Stimulated activated effector memory CD8-positive, alpha-beta T cell treated with anti-CD3 and anti-CD28 coated beads, Interleukin-12 subunit alpha, Interleukin-12 subunit beta, amount 100 ng/mL, for 72 hours (primary cell): ENCODE data around the gene LYVE1.
A peak's percentile ranks its signal among the peaks of the same experiment; 100 is the strongest.

Experiments used
- ATAC-seq: fragments of 150-1000 bp; cut with Tn5 transposase; 2 replicates; pipeline ENCODE4 v1.10.0; 2021
- DNase-seq, 2 donors: peaks; one replicate each; pipeline ENCODE4 v3.0.0; 2021 to 2022; ENCODE audit warnings: low spot score in 2 of 2
- H3K27ac Mint-ChIP-seq: one replicate; pipeline ENCODE4 v1.8.0; 2022; ENCODE audit warnings: mild to moderate bottlenecking, mixed read lengths
- H3K36me3 Mint-ChIP-seq: one replicate; pipeline ENCODE4 v1.8.0; 2022; ENCODE audit warnings: mild to moderate bottlenecking, mixed read lengths
- H3K4me1 Mint-ChIP-seq: one replicate; pipeline ENCODE4 v1.8.0; 2022; ENCODE audit warnings: mixed read lengths
- H3K4me3 Mint-ChIP-seq: one replicate; pipeline ENCODE4 v1.8.0; 2022; ENCODE audit warnings: mild to moderate bottlenecking, mixed read lengths
- H3K9me3 Mint-ChIP-seq: one replicate; pipeline ENCODE4 v1.8.0; 2022; ENCODE audit warnings: mixed read lengths

Gene LYVE1

DNA sequence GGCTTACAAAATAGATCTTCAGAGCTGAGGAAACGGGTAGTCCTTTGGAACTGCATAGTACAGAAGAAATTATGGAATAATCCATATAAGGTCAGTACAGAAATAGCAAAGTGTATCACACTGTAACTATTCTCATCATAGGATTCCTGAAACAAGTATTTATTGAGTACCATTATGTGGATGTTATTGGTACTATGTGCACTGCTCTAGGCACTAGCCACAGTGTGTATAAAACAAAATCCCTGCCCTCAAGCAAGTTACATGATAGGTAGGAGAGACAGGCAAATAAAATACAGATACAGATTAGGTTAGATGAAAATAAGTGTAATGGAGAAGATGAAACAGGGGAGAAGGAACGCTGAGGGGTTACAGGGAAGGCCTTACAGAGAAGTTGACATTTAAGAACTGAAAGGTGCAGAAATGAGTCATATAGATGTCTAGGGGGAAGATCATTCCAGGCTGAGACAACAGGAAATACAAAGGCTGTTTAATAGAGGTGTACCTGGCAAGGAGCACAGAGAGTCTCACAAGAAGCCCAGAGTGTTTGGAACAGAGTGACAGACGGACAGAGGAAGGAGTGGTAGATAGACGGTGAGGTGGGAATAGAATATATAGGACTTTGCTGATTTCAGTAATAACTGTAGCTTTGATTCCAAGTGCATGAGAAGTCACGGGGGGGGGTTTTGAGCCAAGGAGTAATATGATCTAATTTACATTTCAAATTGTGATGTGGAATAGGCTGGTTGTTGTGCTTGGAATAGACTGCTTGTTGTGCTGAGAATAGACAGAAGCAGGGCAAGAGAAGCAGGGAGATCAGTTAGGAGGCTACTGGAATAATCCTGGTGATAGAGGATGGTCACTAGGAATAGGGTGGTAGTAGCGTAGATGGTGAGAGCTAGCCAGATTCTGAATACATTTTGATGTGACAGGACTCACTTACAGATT, 41.2 kb downstream of the LYVE1 start:
- Mint-ChIP-seq H3K27ac (peak overlapping the region; percentile 4), H3K36me3 (peaks cover 43% of the 10 kb centered on the region), H3K4me1 (peaks cover 13% of the 10 kb centered on the region), H3K9me3 (no peaks in the 10 kb centered on the region), H3K4me3 (no peak overlapping the region)
- ATAC-seq (peak; percentile 84), DNase-seq (no peak)

DNA sequence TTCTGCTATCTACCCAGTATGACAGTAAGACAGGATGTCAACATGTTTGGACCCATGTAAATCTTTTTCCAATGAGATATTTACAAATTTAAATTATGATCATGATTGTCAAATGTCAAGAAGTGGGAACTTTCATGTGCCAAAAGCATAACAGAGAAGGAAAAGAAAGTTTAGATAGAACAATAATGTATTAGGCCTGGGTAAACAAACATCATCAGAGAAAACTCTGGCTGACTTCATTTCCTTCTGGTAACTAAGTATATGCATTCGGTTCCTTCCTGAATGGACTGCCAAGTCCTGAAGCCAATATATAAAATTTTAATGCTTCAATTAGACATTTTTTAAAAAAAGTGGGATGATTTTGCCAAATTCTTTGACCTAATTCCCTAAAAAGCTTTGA, 44.0 kb downstream of the LYVE1 start:
- Mint-ChIP-seq H3K4me1 (peaks cover 13% of the 10 kb centered on the region), H3K9me3 (no peaks in the 10 kb centered on the region), H3K27ac (no peak overlapping the region), H3K36me3 (peaks cover 42% of the 10 kb centered on the region), H3K4me3 (no peak overlapping the region)
- ATAC-seq (no peak), DNase-seq (no peak)

DNA sequence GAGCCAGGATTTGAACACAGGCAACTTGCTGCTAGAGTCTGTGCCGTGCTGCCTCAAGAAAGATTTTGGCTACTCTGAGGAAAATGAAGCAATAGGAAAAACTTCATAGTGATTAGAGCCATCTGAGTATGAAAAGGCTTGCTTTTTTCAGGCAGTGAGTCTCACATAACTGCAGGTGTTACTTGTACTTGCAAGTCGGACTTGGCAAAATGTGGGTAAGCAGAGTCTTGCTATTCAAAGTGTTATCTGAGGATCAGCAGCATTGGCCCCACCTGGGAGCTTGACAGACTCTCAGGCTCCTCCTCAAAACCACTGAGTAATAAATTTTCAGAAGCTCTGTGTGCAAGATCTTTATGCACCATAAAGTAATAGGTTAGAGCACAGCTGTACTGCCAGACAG, 45.5 kb downstream of the LYVE1 start:
- ATAC-seq = no peak
- H3K36me3 Mint-ChIP-seq = peaks cover 50% of the 10 kb centered on the region
- no peak overlapping the region for H3K4me3 Mint-ChIP-seq
- DNase-seq = no peak
- no peak overlapping the region for H3K27ac Mint-ChIP-seq
- no peaks in the 10 kb centered on the region for H3K9me3 Mint-ChIP-seq
- H3K4me1 Mint-ChIP-seq = peaks cover 13% of the 10 kb centered on the region

DNA sequence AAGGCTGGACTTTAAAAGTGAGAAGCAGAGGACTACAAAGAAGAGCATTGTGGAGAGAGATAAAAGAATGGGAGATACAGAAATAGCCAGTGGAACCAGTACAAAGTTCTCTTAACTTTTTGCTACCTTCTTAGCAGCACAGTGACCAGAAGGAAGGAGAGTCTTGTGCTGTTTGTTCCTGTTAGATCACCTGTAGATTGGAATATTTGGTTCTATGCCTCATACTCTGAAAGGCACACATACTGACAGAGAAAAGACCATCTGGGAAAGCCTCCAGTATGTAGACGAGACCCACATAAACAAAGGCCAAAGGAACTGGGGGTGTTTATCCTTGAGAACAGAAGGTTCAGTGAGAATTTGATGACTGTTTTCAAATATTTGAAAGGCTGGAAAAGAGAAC, 46.2 kb downstream of the LYVE1 start:
- DNase-seq (no peak), ATAC-seq (no peak)
- Mint-ChIP-seq H3K4me1 (peaks cover 8% of the 10 kb centered on the region), H3K36me3 (peaks cover 57% of the 10 kb centered on the region), H3K27ac (no peak overlapping the region), H3K4me3 (no peak overlapping the region), H3K9me3 (no peaks in the 10 kb centered on the region)

DNA sequence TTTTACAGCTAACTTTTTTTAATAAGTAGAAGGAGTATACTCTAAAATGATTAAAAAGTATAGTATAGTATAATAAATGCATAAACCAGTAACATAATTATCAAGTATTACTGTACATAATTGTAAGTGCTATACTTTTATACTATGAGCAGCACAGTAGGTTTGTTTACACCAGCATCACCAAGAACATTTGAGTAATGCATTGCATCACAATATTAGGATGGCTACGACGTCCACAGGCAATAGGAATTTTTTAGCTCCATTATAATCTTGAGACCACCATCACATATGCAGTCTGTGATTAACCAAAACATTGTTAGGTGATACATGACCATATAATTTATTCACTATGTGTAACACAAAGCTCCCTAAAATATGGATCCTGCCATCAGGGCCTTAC, 47.9 kb downstream of the LYVE1 start:
- no peaks in the 10 kb centered on the region for H3K9me3 Mint-ChIP-seq

DNA sequence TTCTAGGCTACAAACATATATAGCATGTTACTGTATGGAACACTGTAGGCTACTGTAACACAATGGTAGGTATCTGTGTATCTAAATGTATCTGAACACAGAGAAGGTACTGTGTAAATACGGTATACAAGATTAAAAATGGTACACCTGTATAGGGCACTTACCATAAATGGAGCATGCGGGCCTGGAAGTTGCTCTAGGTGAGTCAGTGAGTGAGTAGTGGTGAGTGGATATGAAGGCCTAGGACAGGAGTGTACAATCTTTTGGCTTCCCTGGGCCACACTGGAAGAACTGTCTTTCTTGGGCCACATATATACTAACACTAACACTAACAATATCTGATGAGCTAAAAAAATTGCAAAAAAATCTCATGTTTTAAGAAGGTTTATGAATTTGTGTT, 48.8 kb downstream of the LYVE1 start:
- DNase-seq (no peak), ATAC-seq (no peak)
- H3K36me3 Mint-ChIP-seq = peaks cover 72% of the 10 kb centered on the region
- no peak overlapping the region for H3K4me3 Mint-ChIP-seq
- no peak overlapping the region for H3K27ac Mint-ChIP-seq
- H3K9me3 Mint-ChIP-seq = no peaks in the 10 kb centered on the region
- H3K4me1 Mint-ChIP-seq = no peaks in the 10 kb centered on the region

More for the DNA sequence above, 47.9 kb downstream of the LYVE1 start:
- no peak overlapping the region for H3K4me3 Mint-ChIP-seq
- peaks cover 72% of the 10 kb centered on the region for H3K36me3 Mint-ChIP-seq
- ATAC-seq (no peak), DNase-seq (no peak)
- no peak overlapping the region for H3K27ac Mint-ChIP-seq
- H3K4me1 Mint-ChIP-seq = no peaks in the 10 kb centered on the region

DNA sequence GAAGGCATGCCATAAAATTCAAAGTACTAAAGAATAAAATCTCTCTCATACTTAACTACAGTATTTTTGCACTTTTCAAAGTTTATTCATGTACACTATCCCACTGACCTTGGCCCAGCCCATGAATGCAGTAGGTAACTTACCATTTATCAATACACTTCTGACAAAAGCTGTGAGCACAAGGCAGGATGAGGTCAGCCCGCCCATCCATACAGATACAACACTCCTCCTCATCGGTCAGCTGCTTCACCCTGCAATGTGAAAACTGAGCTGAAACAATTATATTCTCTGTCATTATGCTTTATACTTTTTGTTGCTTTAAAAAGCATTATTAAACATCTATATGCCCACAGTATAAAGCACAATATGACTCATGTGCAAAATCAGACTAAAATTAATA, 49.6 kb downstream of the LYVE1 start:
- Mint-ChIP-seq H3K36me3 (peaks cover 73% of the 10 kb centered on the region), H3K27ac (no peak overlapping the region), H3K9me3 (no peaks in the 10 kb centered on the region), H3K4me1 (no peaks in the 10 kb centered on the region), H3K4me3 (no peak overlapping the region)
- ATAC-seq = no peak
- no peak for DNase-seq

DNA sequence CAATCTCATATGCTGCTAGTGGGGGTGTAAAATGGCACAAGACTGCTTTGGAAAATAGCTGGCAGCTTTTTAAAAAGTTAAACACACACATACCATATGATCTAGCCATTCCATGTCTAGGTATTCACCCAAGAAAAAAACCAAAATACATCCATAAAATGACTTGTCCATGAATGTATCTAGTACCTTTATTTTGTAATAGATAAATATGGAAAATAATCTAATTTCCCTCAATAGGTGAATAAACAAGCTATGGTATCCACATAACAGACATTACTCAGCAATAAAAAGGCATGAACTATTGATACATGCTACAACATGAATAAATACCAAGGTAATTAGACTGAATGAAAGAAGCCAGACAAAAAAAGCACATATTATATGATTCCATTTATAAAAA, 50.3 kb downstream of the LYVE1 start:
- no peak overlapping the region for H3K27ac Mint-ChIP-seq
- H3K9me3 Mint-ChIP-seq = no peaks in the 10 kb centered on the region
- DNase-seq (no peak), ATAC-seq (no peak)
- H3K4me1 Mint-ChIP-seq = no peaks in the 10 kb centered on the region
- no peak overlapping the region for H3K4me3 Mint-ChIP-seq
- peaks cover 75% of the 10 kb centered on the region for H3K36me3 Mint-ChIP-seq

DNA sequence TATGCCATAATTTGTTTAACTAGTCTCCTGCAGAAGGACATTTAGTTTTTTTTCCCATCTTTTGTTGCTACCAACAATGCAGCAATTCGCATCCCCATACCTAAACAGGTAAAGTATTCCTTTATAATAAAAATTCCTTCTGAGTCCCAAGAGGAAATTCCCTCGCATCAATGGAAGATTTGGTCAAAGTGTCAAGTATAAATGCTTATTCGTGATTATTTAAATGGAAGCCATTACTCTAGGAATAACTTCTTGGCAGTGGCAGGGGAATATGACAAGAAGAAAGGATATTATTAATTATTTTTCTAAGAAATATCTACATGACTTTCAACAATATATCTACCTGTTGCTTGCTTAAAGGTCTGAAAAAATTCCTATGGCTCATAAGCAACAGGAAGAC, 53.0 kb downstream of the LYVE1 start:
- no peaks in the 10 kb centered on the region for H3K4me1 Mint-ChIP-seq
- no peaks in the 10 kb centered on the region for H3K9me3 Mint-ChIP-seq
- H3K4me3 Mint-ChIP-seq = no peak overlapping the region
- ATAC-seq (no peak), DNase-seq (no peak)
- peak overlapping the region; percentile 36 for H3K27ac Mint-ChIP-seq
- H3K36me3 Mint-ChIP-seq = peaks cover 75% of the 10 kb centered on the region

DNA sequence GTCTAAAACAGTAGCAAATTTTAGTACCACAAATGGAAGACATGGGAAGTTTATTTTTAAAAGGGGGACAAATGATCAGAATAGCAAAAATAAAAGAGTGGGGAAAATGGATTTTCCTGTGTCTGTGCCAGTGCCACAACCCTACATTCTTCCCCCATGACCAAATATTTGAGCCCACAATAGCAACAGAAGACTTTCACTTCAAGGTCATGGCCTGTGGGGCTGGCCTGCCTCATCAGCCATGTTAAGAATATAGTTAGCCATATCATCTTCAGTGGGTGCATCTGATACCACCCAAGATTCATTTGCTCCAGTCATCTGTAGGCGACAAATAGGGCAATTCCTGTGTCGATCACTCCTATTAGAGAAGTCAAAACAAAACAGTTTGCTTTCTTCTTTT, 53.8 kb downstream of the LYVE1 start:
- ATAC-seq (no peak), DNase-seq (no peak)
- Mint-ChIP-seq H3K9me3 (no peaks in the 10 kb centered on the region), H3K36me3 (peaks cover 73% of the 10 kb centered on the region), H3K4me3 (no peak overlapping the region), H3K4me1 (no peaks in the 10 kb centered on the region), H3K27ac (no peak overlapping the region)

DNA sequence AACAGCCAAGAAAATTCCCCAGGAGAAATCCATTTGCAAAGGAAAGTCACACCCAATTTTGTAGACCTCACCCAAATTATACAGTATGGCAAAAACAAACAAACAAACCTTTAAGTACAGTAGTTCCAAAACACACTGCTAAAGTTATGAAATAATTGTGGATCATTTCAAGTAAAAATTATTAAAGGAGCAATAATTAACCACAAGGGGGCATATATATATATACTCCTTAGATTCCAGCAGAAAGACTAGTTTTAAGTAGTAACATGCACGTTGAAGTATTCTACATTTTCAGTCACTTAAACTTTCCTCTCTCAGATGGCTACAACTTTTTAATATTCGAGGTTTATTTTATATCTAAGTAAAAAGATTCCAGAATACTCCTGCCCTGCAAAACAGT, 54.3 kb downstream of the LYVE1 start:
- H3K4me3 Mint-ChIP-seq = no peak overlapping the region
- no peaks in the 10 kb centered on the region for H3K9me3 Mint-ChIP-seq
- ATAC-seq = no peak

DNA sequence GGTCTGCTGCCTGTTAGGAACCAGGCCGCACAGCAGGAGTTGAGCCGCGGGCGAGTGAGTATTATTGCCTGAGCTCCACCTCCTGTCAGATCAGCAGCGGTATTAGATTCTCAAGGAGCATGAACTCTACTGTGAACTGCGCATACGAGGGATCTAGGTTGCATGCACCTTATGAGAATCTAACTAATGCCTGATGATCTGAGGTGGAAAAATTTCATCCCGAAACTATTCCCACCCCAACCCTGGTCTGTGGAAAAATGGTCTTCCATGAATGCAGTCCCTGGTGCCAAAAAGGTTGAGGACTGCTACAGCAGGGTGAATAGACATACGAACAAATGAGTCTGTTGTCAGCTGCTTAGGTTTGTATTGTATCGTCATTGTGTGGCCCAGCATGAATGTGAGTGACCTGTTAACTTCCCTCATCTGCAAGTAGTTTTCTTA, 57.3 kb downstream of the LYVE1 start:
- Mint-ChIP-seq H3K9me3 (no peaks in the 10 kb centered on the region), H3K27ac (no peak overlapping the region), H3K36me3 (peaks cover 42% of the 10 kb centered on the region), H3K4me1 (no peaks in the 10 kb centered on the region), H3K4me3 (no peak overlapping the region)
- no peak for ATAC-seq
- no peak for DNase-seq

More for the DNA sequence above, 54.3 kb downstream of the LYVE1 start:
- DNase-seq = no peak
- H3K4me1 Mint-ChIP-seq = no peaks in the 10 kb centered on the region
- H3K27ac Mint-ChIP-seq = no peak overlapping the region
- H3K36me3 Mint-ChIP-seq = peaks cover 68% of the 10 kb centered on the region
